ENCODE measurements around the gene ABHD14A. TPM values are rescaled to one million over a fixed set of nuclear protein-coding genes. Genes with fewer than 3 reads are reported as not detected.

The ABHD14A gene
- polyA plus RNA-seq, 1 of the 3 experiments (the other 2 are of a cell fraction) = 31.5 TPM

GRCh38 chr3:51999846-52000245, 25.0 kb downstream of the ABHD14A start (continued):
- TF ChIP-seq REST (IDR thresholded peaks at IDR 0.05; ENCODE audit: low read depth, low read length) (no peak), SIN3A (IDR thresholded peaks at IDR 0.05; ENCODE audit: borderline replicate concordance, low read depth, low read length) (no peak), YY1 (IDR thresholded peaks at IDR 0.05; ENCODE audit: low read depth) (no peak), ELF1 (IDR thresholded peaks at IDR 0.05) (no peak), RCOR1 (IDR thresholded peaks at IDR 0.05; ENCODE audit: low read length) (no peak)

- TF ChIP-seq ELF1 (IDR thresholded peaks at IDR 0.05) = no peak
- TF ChIP-seq CTCF (IDR thresholded peaks at IDR 0.05) = peak; percentile 97
- peak; percentile 96 for TF ChIP-seq RAD21 (IDR thresholded peaks at IDR 0.05; ENCODE audit: low read length)
- TF ChIP-seq FOXJ3 (CRISPR knock-in tag; IDR thresholded peaks at IDR 0.05) = no peak
- TF ChIP-seq ZBTB33 (IDR thresholded peaks at IDR 0.05; ENCODE audit: borderline replicate concordance, low read depth) = no peak
- no peak for TF ChIP-seq GATA2 (CRISPR knock-in tag; IDR thresholded peaks at IDR 0.05)
- TF ChIP-seq USF2 (IDR thresholded peaks at IDR 0.05; ENCODE audit: borderline replicate concordance, low read depth, low read length) = no peak
- no peak for TF ChIP-seq SIN3A (IDR thresholded peaks at IDR 0.05; ENCODE audit: borderline replicate concordance, low read depth, low read length)
- TF ChIP-seq MAX (IDR thresholded peaks at IDR 0.05; ENCODE audit: low read depth) = no peak
- TF ChIP-seq SMC3 (IDR thresholded peaks at IDR 0.05; ENCODE audit: low read depth, low read length) = peak; percentile 94
- no peak for TF ChIP-seq TEAD4 (IDR thresholded peaks at IDR 0.05; ENCODE audit: borderline replicate concordance, insufficient read depth)
- no peak for TF ChIP-seq TCF12 (IDR thresholded peaks at IDR 0.05)
- peak; percentile 33; the same call in 1 of the 2 replicates for TF ChIP-seq RCOR1 (IDR thresholded peaks at IDR 0.05; ENCODE audit: low read length)
- TF ChIP-seq CHD2 (IDR thresholded peaks at IDR 0.05; ENCODE audit: low read length, partially characterized antibody) = peak; percentile 35
- no peak for TF ChIP-seq USF1 (IDR thresholded peaks at IDR 0.05; ENCODE audit: borderline replicate concordance, low read depth)
- TF ChIP-seq MXI1 (IDR thresholded peaks at IDR 0.05; ENCODE audit: low read depth, low read length) = 0 out of 2 replicates have a peak, but pooled peaks have one; percentile 26
- Histone ChIP-seq H3K9ac (no peak overlapping the region), H3K27me3 (ENCODE audit: insufficient read depth) (no peaks in the 10 kb centered on the region), H3K4me1 (ENCODE audit: control insufficient read depth in 1 of 2, insufficient read depth in 2 of 2, low read depth in 1 of 2, low read length in 1 of 2) (peaks cover 20 to 48% of the 10 kb centered on the region in 2 experiments), H3K4me3 (ENCODE audit: low read depth in 2 of 2, low read length in 1 of 2) (peak overlapping the region in 1 of 2 experiments; percentile 36; a peak in 1 of 4 replicates), H3F3A (replicated peaks; ENCODE audit: insufficient read depth) (peaks cover 3% of the 10 kb centered on the region), H3K79me2 (ENCODE audit: insufficient read depth) (no peaks in the 10 kb centered on the region), H3K36me3 (replicated peaks in 1 of 2; ENCODE audit: control insufficient read depth in 1 of 2, insufficient read depth in 2 of 2, low read length in 1 of 2) (no peaks in the 10 kb centered on the region), H3K27ac (ENCODE audit: low read depth in 2 of 2, low read length in 1 of 2) (peak overlapping the region in 1 of 2 experiments; percentile 61; a peak in 2 of 4 replicates), H2AFZ (ENCODE audit: low read depth) (no peak overlapping the region), H3K4me2 (no peak overlapping the region; the same call in 1 of the 2 replicates), H4K20me1 (ENCODE audit: insufficient read depth) (no peaks in the 10 kb centered on the region), H3K9me2 (no peaks in the 10 kb centered on the region), H3K9me3 (no peaks in the 10 kb centered on the region)
- DNase-seq = peak; percentile 92
- 1% methylated on average over 13 of the region's 18 CpGs for WGBS (ENCODE audit: low lambda C conversion rate)
- ChIA-PET POLR2A (interaction anchor here (0.6 to 6.2 kb wide), 8 partner anchors 9 to 104 kb away, joined by 3 to 86 read pairs (median 4); partner anchors contain the start of genes DUSP7 and RRP9), CTCF (interaction anchor here (0.6 to 24.7 kb wide), 50 partner anchors 9 to 1243 kb away, joined by 3 to 983 read pairs (median 4); partner anchors contain the start of genes ABHD14A, ABHD14B, ACY1 and DUSP7)
Measured at GRCh38 chr3:52001443-52001974, 26.6 kb downstream of the ABHD14A start.

Measured in SK-N-SH (cell line).